Upper lobe of right lung (tissue), 1 donor: ENCODE data around the gene NUPR1. TPM values are rescaled to one million over a fixed set of nuclear protein-coding genes. Genes with fewer than 3 reads are reported as not detected.

Experiments
- ATAC-seq: fragments of 200-7000 bp; cut with Tn5 transposase; one replicate; pipeline ENCODE4 v1.9.1; 2020; ENCODE audit warnings: mild to moderate bottlenecking, moderate library complexity
- DNase-seq: peaks from one replicate; pipeline ENCODE4 v3.0.0-alpha.2; 2020
- H3K27ac ChIP-seq: fragments of 200-600 bp; one replicate; pipeline ENCODE4 v1.8.0; 2022
- H3K27me3 ChIP-seq: fragments of 200-600 bp; one replicate; pipeline ENCODE4 v1.8.0; 2022; ENCODE audit warnings: mild to moderate bottlenecking
- H3K36me3 ChIP-seq: fragments of 200-600 bp; one replicate; pipeline ENCODE4 v1.8.0; 2022
- H3K4me1 ChIP-seq: fragments of 200-600 bp; one replicate; pipeline ENCODE4 v1.8.0; 2022
- H3K4me3 ChIP-seq: fragments of 200-600 bp; one replicate; pipeline ENCODE4 v1.8.0; 2022; ENCODE audit warnings: mild to moderate bottlenecking
- H3K9me3 ChIP-seq: fragments of 200-600 bp; one replicate; pipeline ENCODE4 v1.8.0; 2022
- CTCF ChIP-seq: fragments of 200-600 bp; IDR thresholded peaks from one replicate; pipeline ENCODE4 v1.8.0; 2022; ENCODE audit warnings: antibody characterized with exemption
- intact Hi-C: fragments of 100-400 bp; cut with DNase I; formaldehyde crosslinking; loops from one replicate; pipeline ENCODE4 v1.11.0; 2022
- total RNA-seq: library from RNA; stranded (reverse); fragmentation: NEBNext Ultra II Directional; extraction: Animal tissue kit (Norgen Biotek cat#: 25700); gene quantifications from one replicate; pipeline ENCODE4 v1.2.1, GENCODE V29; 2021
- donor health status: DM: no; HTN: yes; CAD: no; lungs with severe emphysema.

The NUPR1 gene
- total RNA-seq, 1 donor from 2014 or later, result 291 TPM

- H3K27me3 ChIP-seq, result no peaks in the 10 kb centered on the region
- H3K36me3 ChIP-seq, result peaks cover 30% of the 10 kb centered on the region
- H3K27ac ChIP-seq, result no peak overlapping the region
- no peak overlapping the region for H3K4me3 ChIP-seq
- intact Hi-C loops, result no loop called here
- peaks cover 26% of the 10 kb centered on the region for H3K4me1 ChIP-seq
- ATAC-seq, result no peak
- no peak for TF ChIP-seq CTCF
- H3K9me3 ChIP-seq, result no peaks in the 10 kb centered on the region
- DNase-seq, result no peak
Observed at GRCh38 chr16:28558456-28558855, 19.7 kb upstream of the NUPR1 start.

- peak; percentile 19 for ATAC-seq
- DNase-seq, result no peak
- Histone ChIP-seq H3K27ac (no peak overlapping the region), H3K4me3 (no peak overlapping the region), H3K4me1 (peaks cover 18% of the 10 kb centered on the region), H3K9me3 (no peaks in the 10 kb centered on the region), H3K36me3 (peaks cover 30% of the 10 kb centered on the region), H3K27me3 (no peaks in the 10 kb centered on the region)
- intact Hi-C loops, result no loop called here
- TF ChIP-seq CTCF, result no peak
Observed at GRCh38 chr16:28556914-28557320, 18.1 kb upstream of the NUPR1 start.

GRCh38 chr16:28555561-28555960 lies 16.8 kb upstream of the NUPR1 start:
- Histone ChIP-seq H3K4me3 (no peak overlapping the region), H3K4me1 (peaks cover 11% of the 10 kb centered on the region), H3K27me3 (no peaks in the 10 kb centered on the region), H3K9me3 (no peaks in the 10 kb centered on the region), H3K27ac (no peak overlapping the region), H3K36me3 (peaks cover 30% of the 10 kb centered on the region)
- DNase-seq (no peak), ATAC-seq (no peak)
- no peak for TF ChIP-seq CTCF
- intact Hi-C loops, result no loop called here

- no peaks in the 10 kb centered on the region for H3K9me3 ChIP-seq
- H3K4me3 ChIP-seq, result peak overlapping the region; percentile 75
- intact Hi-C loops, result no loop called here
- peaks cover 11% of the 10 kb centered on the region for H3K4me1 ChIP-seq
- ATAC-seq (no peak), DNase-seq (no peak)
- peak overlapping the region; percentile 95 for H3K27ac ChIP-seq
- no peaks in the 10 kb centered on the region for H3K27me3 ChIP-seq
- peaks cover 30% of the 10 kb centered on the region for H3K36me3 ChIP-seq
- no peak for TF ChIP-seq CTCF
Observed at GRCh38 chr16:28554634-28555423, 16.1 kb upstream of the NUPR1 start.

- intact Hi-C loops, result no loop called here
- Histone ChIP-seq H3K9me3 (no peaks in the 10 kb centered on the region), H3K27me3 (no peaks in the 10 kb centered on the region), H3K27ac (peak within 1 kb of the TSS; percentile 95), H3K4me3 (peak within 1 kb of the TSS; percentile 75), H3K36me3 (peaks cover 25% of the 10 kb centered on the region), H3K4me1 (peaks cover 11% of the 10 kb centered on the region)
- TF ChIP-seq CTCF, result peak; percentile 45
- ATAC-seq (peak; percentile 97), DNase-seq (peak; percentile 95)
Observed at GRCh38 chr16:28553776-28554633, 15.2 kb upstream of the NUPR1 start, which contains the start of gene SGF29. Gene SGF29 (plus strand): TSS chr16:28553920. CDS start chr16:28581070, 27,150 bp downstream.
